Adrenal gland (tissue), 12 donors: ENCODE results near the gene SNAP25. TPM values are rescaled to one million over a fixed set of nuclear protein-coding genes. Genes with fewer than 3 reads are reported as not detected.

ENCODE experiments used
- DNase-seq, 7 donors: peaks; one replicate each; pipeline ENCODE4 v3.0.0-alpha.2; 2019 to 2020
- H3K27ac ChIP-seq, 5 donors: fragments of 200-600 bp; sonication (generic) in 4 of 5; 1 replicate in 3 of 5; 2 replicates in 2 of 5; pipeline versions ENCODE4 v1.5.1 to v1.8.0; 2016 to 2020; ENCODE audit warnings: mild to moderate bottlenecking in 1 of 5
- H3K27me3 ChIP-seq: fragments of 200-600 bp; 2 replicates; pipeline ENCODE4 v1.8.0; 2021
- H3K36me3 ChIP-seq, 2 donors: fragments of 200-600 bp; replicated peaks in 1 of 2; 1 replicate in 1 of 2; 2 replicates in 1 of 2; pipeline versions ENCODE4 v1.5.1 to v1.8.0; 2018 to 2022
- H3K4me1 ChIP-seq, 2 donors: fragments of 200-600 bp; replicated peaks in 1 of 2; 1 replicate in 1 of 2; 2 replicates in 1 of 2; pipeline versions ENCODE4 v1.5.1 to v1.8.0; 2018 to 2021
- H3K4me3 ChIP-seq, 4 donors: fragments of 200-600 bp; sonication (generic) in 3 of 4; one replicate each; pipeline ENCODE4 v1.5.1; 2016 to 2018
- H3K9me3 ChIP-seq, 3 donors: fragments of 200-600 bp; sonication (generic) in 1 of 3; replicated peaks in 1 of 3; 1 replicate in 2 of 3; 2 replicates in 1 of 3; pipeline versions ENCODE4 v1.5.1 to v1.8.0; 2016 to 2021
- CTCF ChIP-seq, 6 experiments: fragments of 450-650 bp in 4 of 6; fragments of 200-600 bp in 2 of 6; sonication (generic) in 1 of 6; IDR thresholded peaks; 1 replicate in 5 of 6; 2 replicates in 1 of 6; pipeline versions ENCODE4 v1.5.1 to v1.8.0; 2016 to 2021; ENCODE audit warnings: antibody characterized with exemption in 6 of 6, mild to moderate bottlenecking in 2 of 6, moderate library complexity in 1 of 6
- POLR2A ChIP-seq, 2 donors: fragments of 450-650 bp; IDR thresholded peaks; one replicate each; pipeline ENCODE4 v1.6.1; 2017; ENCODE audit warnings: antibody characterized with exemption in 2 of 2, mild to moderate bottlenecking in 2 of 2, moderate library complexity in 1 of 2
- WGBS, 4 donors: extraction: QIAGEN DNeasy Blood & Tissue Kit in 2 of 4; methylation state at CpG; one replicate each; pipeline versions ENCODE4 v1.1.5 to v1.1.7; 2013 to 2017; 5-methylcytosine and 5-hydroxymethylcytosine counted together
- intact Hi-C, 2 donors: fragments of 100-400 bp; cut with DNase I; formaldehyde crosslinking; loops; one replicate each; pipeline versions ENCODE4 v1.14.1 to v1.15.0; 2022 to 2023
- polyA plus RNA-seq, 3 donors: library from polyadenylated mRNA; stranded (reverse); fragments of 200-250 nt in 2 of 3; fragments of 350-450 nt in 1 of 3; fragmentation: Illumina TruSeq in 1 of 3; extraction: RNeasy Lipid Tissue Mini Kit (QIAGEN cat#74804) in 1 of 3; gene quantifications; one replicate each; pipeline ENCODE4 v1.2.3, GENCODE V29; 2013 to 2014
- total RNA-seq, 9 donors: library from RNA; depleted of rRNA in 4 of 9; stranded (reverse); fragments of >200 nt in 4 of 9; fragments of 120-200 nt in 1 of 9; fragmentation: NEBNext Ultra II Directional in 1 of 9; extraction: Animal tissue kit (Norgen Biotek cat#: 25700) in 1 of 9; gene quantifications; one replicate each; pipeline versions ENCODE4 v1.1.0 to v1.2.4, GENCODE V29; 2013 to 2023
- donor health status: healthy with polysubstance abuse.
- donor health status: Bipolar disorder and iron deficiency.
- donor health status: DM: yes; HTN: yes; CAD: no.
- donor health status: DM: no; HTN: no; CAD: no.
- donor health status: DM: no; HTN: no; CAD: no.
- donor health status: DM: yes; HTN: yes; CAD: no.

SNAP25 gene
- total and polyA plus RNA-seq, 12 donors = 1.0 to 35.9 (median 11.8) TPM; not detected in 1

- Histone ChIP-seq H3K27ac (no peak overlapping the region), H3K27me3 (peaks cover 2% of the 10 kb centered on the region), H3K9me3 (no peaks in the 10 kb centered on the region), H3K4me3 (no peak overlapping the region), H3K4me1 (no peaks in the 10 kb centered on the region), H3K36me3 (no peaks in the 10 kb centered on the region)
- no peak for TF ChIP-seq CTCF (IDR thresholded peaks at IDR 0.05)
- no peak for TF ChIP-seq POLR2A (IDR thresholded peaks at IDR 0.05)
- WGBS, 4 donors = 78 to 90% (median 87%) methylated on average over 4 of the region's 4 CpGs
- no peak for DNase-seq
- intact Hi-C loops = no loop called here
These were observed 64.4 kb downstream of the SNAP25 start for GRCh38 chr20:10282979-10283456.

DNA sequence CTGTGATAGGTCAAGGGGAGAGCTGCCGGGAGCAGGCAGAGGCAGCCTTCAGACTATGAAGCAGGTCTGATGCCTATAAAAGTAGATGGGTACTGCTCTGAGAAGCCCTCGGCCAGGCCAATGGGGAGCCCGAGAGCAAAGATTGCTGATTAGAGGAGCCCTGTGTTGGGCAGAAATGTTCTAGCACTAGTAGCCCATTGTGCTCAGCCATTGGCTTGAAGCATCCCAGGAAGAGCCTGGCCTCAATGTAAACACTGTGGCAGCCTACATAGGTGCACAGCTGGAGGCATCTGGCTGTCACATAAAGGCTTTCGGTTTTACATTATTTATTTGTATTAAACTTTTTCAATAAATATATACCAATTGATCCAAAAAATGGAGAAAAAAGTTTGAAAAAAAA, 67.7 kb downstream of the SNAP25 start:
- WGBS, 4 donors = 73 to 90% (median 85%) methylated on average over 3 to 4 of the region's 4 CpGs
- Histone ChIP-seq H3K36me3 (no peaks in the 10 kb centered on the region), H3K27me3 (no peaks in the 10 kb centered on the region), H3K9me3 (no peaks in the 10 kb centered on the region), H3K27ac (no peak overlapping the region), H3K4me3 (no peak overlapping the region), H3K4me1 (no peaks in the 10 kb centered on the region)
- no peak for DNase-seq
- intact Hi-C loops = no loop called here
- TF ChIP-seq POLR2A (IDR thresholded peaks at IDR 0.05) (no peak), CTCF (IDR thresholded peaks at IDR 0.05) (no peak)

GRCh38 chr20:10288421-10288820, 69.8 kb downstream of the SNAP25 start:
- Histone ChIP-seq H3K4me1 (no peaks in the 10 kb centered on the region), H3K27ac (no peak overlapping the region), H3K9me3 (no peaks in the 10 kb centered on the region), H3K4me3 (no peak overlapping the region), H3K27me3 (peaks cover 3% of the 10 kb centered on the region), H3K36me3 (no peaks in the 10 kb centered on the region)
- no peak for DNase-seq
- WGBS, 4 donors = 87 to 92% (median 89%) methylated on average over 5 of the region's 5 CpGs
- intact Hi-C loops = no loop called here
- TF ChIP-seq CTCF (IDR thresholded peaks at IDR 0.05) (no peak), POLR2A (IDR thresholded peaks at IDR 0.05) (no peak)

DNA sequence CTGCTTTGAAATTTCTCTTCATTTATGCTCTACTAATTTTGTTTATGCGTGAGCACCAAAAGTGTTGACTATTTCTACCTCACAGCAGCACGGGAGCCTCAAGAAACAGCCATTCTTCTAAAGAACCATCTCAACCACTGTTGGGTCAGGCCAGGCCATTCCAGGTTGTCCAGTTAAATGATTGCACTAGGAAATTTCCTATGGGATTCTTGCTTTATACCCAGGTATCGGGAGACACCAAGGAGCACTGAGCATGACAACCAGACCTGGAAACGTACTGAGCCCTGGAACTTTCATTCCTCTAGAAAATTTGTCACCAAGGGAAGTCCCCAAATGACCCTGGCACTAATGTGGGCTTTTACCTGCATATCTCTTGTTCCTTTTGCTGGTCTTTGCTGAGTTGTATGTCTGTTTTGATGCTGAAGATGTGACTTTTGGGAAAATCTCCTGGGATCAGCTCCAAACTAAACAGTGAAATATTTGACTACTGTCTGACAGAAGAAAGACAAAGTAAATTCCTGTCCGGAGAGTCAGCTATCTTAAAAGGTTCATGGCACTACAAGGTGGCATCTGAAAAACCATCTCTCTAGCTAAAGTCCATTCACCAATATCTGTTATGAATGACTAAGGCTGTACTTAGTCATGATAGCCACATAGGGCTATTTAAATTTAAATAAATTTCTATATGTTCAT, 70.5 kb downstream of the SNAP25 start:
- WGBS, 4 donors = 83 to 87% (median 86%) methylated on average over 5 of the region's 5 CpGs
- intact Hi-C loops = no loop called here
- no peak for TF ChIP-seq CTCF (IDR thresholded peaks at IDR 0.05)
- no peaks in the 10 kb centered on the region for H3K36me3 ChIP-seq
- no peak overlapping the region for H3K4me3 ChIP-seq
- no peak overlapping the region for H3K27ac ChIP-seq
- H3K4me1 ChIP-seq = no peaks in the 10 kb centered on the region
- H3K9me3 ChIP-seq = no peaks in the 10 kb centered on the region
- peaks cover 5% of the 10 kb centered on the region for H3K27me3 ChIP-seq
- DNase-seq = no peak
